ENCODE results near the gene NKPD1.

Gene NKPD1

GRCh38 chr19:45112111-45112827 lies 48.5 kb downstream of the NKPD1 start:
- DNase-seq: no peak

All from fibroblast of skin of right quadriceps (primary cell).